GM18520 (cell line): ENCODE measurements around the gene C12orf76.
A peak's percentile ranks its signal among the peaks of the same experiment; 100 is the strongest.
"Not testable (repeated sequence)": the region's sequence is repeated elsewhere in the genome, so short reads cannot be mapped to it uniquely, and the experiment has no call there.

Source experiments
- ATAC-seq: cut with Tn5 transposase; IDR thresholded peaks from one replicate; pipeline ENCODE4 v1.9.1; 2021; ENCODE audit not compliant: unreplicated experiment

C12orf76 gene, protein sequence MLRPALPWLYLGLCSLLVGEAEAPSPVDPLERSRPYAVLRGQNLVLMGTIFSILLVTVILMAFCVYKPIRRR

DNA sequence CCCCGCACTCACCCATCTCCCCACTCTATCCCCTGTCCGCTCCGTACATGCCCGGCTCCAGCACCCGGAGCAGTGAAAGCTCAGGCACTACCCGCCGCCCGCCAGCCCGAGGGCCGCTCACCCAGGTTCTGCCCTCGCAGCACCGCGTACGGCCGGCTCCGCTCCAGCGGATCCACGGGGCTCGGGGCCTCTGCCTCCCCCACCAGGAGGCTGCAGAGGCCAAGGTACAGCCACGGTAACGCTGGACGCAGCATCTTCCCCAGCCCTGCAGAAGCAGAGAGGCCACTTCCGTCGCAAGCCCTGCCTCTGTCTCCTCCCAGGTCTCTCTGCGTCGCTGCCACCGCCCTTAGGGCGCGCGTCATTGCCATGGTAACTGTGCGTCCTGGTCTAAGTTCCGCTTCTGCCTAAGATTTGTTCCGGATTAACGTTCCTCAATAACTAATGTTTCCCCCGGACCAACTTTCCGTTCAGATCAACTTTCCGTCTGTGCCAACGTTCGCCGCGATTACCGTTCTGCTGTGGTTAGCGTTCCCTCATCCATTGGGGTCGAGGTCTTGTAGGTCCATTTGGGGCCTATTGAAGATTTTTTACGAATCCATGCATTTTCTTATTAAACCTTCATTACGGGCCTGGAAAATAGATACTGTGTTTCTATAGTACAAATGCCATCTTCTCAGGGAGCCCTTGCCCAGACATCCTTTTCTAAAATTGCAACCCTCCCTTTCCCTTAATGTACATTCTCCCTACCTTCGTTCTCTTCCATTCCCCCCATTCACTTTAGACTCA lies at the start of gene C12orf76:
C12orf76 (minus strand) TSS at position 281 of the 786 bp plus-strand sequence; CDS start at position 254, 27 bp downstream.
- peak; percentile 99 for ATAC-seq

DNA sequence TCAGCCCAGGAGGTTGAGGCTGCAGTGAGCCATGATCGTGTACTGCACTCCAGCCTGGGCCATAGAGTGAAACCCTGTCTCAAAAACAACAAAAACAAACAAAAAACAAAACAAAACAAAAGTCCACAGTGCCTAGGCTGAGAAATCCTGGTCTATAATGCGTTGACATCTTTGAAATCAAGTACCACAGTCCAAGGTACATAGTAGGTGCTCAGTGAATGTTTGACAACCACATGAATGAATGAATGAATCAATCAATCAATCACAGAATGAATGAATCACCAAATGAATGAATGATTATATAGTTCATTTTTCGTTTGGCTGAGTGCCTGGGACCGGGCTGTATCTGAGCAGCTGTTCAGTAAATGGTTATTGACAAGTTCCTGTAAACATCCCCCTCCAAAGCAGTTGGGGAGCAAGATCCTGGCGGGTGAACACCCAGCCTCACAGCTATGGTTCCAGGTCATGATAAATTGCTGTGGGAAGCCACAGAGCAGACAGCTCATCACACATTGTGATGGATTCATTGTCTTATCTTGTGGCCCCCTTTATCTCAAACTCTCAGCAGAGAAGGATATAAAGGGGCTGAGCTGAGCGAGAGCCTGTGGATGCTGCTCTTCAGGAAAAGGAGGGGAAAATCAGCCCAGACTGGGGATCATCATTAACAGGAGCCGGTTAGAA lies 45.4 kb upstream of the C12orf76 start:
- no peak for ATAC-seq

DNA sequence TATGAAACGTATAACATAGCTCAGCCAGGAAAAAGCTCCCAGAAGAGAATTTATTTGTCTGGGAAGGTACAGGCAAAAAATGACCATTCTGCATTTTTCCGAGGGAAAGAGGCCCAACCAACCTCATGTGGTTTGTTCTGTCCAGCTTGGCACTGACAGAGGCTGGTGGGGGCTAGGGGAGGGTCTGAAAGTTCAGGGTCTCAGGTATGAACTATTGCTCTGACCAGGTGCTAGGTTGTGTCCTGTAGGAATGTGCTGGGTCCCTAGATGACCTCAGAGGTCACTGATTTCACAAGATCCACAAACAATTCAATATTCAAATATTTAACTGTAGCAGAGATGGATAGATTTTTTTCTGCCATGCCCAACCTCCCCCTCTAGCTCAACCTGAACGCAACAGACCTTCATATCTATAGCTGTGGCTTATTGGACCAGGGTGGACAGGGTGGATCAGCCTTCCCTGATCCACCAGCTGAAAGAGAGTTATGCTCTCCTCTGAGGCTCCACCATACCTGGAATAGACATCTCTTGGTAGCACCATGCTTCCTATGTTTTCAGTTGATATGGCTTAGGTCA lies 42.9 kb upstream of the C12orf76 start:
- no peak for ATAC-seq

DNA sequence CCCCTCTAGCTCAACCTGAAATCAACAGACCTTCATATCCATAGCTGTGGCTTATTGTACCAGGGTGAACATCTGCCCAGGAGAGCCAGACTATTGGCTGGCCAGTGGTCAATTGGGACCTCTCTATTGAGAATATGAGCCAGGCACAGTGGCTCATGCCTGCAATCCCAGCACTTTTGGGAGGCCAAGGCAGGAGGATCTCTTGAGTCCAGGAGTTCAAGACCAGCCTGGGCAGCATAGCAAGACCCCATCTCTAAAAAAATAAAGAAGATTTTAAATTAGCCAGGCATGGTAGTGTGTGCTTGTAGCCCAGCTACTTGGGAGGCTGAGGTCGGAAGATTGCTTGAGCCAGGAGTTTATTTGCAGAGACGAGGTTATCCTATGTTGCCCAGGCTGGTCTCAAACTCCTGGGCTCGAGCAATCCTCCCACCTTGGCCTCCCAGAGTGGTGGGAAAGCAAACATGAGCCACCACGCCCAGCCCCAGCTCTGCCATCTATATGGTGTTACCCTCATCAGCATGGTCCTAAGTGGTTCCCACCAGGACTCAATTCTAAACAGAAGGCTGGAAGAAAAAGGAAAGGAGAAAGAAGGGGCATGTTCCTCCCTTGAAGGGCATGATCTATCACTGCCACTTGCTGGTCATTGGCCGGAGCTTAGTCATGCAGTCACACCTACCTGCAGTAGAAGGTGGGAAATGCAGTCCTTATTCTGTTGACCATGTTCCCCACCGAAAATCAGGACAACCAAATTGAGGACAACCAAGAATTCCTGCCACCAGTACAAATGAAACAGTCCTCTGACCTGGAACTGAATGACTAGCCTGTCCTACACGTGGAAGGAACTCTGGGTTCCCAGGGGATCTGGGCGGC lies 42.2 kb upstream of the C12orf76 start:
- no peak for ATAC-seq

DNA sequence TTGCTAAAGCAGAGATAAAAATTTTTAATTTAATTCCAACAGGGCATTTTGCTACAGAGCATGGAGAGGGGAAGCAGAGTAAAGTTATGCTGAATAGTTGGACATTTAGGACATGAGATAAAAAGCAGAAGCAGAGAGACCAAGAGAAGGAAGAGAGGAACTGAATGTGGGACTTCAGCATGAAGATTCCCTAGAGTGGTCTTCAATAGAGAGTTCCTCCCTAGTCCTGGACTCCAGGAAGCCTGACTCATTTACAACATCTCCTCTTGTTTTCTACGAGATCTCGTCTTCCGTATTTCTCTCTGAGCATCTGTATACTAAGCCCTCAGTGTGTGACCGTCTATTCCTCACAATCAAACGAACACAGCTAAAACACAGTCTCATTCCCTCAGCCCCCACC lies 40.6 kb upstream of the C12orf76 start:
- no peak for ATAC-seq

DNA sequence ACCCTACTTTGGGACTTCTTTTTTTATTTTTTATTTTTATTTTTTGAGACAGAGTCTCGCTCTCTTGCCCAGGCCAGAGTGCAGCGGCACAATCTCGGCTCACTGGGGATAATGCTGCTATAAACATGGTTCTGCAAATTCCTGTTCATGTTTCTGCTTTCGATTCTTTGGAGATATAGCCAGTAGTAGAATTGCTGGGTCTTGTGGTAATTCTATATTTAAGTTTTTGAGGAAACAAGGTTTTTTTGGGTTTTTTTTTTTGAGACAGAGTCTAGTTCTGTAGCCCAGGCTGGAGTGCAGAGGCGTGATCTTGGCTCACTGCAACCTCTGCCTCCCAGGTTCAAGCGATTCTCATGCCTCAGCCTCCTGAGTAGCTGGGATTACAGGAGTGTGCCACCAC lies 39.9 kb upstream of the C12orf76 start:
- not testable (repeated sequence) for ATAC-seq

DNA sequence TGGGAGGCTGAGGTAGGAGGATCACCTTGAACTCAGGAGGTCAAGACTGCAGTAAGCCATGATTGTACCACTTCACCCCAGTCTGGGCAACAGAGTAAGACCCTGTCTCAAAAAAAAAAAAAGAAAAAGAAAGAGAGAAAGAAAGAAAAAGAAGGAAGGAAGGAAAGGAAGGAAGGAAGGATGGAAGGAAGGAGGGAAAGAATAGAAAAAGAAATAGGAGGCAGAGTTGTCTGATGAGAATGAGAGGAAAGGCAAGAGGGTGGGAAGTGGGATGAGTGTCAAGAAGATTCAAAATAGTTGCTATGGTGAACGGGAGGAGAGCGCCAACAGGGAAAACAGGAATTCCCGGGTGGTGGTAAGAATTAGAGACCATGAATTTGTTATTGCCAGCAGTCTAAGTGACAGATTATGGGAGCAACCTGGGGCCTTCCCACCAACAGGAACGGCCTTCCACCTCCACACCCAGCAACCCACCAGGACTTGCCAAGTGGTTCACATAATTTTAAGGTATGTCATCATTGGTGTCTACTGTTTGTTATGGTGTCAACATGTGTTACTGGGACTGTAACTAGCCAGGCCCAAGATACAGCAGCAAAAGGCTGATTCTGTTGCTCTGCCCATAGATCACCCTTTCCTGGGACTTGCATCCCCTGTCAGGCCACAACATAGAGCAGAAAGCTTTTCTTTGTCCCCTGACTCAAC lies 36.1 kb upstream of the C12orf76 start:
- no peak for ATAC-seq

DNA sequence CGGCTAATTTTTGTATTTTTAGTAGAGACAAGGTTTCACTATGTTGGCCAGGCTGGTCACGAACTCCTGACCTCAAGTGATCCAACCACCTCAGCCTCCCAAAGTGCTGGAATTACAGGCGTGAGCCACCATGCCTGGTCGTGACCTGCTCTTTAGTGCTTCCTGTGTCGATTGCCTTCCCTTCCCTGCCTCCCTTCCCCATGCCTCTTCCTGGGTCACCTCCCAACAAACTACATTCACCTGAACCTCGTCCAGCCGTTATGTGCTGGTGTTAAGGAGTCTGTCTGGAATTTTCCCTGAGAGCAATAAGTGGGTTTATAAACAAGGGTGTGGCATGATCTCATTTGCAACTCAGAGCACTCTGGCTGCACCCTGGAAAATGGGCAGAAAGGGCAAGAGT lies 32.1 kb upstream of the C12orf76 start:
- ATAC-seq, result no peak

DNA sequence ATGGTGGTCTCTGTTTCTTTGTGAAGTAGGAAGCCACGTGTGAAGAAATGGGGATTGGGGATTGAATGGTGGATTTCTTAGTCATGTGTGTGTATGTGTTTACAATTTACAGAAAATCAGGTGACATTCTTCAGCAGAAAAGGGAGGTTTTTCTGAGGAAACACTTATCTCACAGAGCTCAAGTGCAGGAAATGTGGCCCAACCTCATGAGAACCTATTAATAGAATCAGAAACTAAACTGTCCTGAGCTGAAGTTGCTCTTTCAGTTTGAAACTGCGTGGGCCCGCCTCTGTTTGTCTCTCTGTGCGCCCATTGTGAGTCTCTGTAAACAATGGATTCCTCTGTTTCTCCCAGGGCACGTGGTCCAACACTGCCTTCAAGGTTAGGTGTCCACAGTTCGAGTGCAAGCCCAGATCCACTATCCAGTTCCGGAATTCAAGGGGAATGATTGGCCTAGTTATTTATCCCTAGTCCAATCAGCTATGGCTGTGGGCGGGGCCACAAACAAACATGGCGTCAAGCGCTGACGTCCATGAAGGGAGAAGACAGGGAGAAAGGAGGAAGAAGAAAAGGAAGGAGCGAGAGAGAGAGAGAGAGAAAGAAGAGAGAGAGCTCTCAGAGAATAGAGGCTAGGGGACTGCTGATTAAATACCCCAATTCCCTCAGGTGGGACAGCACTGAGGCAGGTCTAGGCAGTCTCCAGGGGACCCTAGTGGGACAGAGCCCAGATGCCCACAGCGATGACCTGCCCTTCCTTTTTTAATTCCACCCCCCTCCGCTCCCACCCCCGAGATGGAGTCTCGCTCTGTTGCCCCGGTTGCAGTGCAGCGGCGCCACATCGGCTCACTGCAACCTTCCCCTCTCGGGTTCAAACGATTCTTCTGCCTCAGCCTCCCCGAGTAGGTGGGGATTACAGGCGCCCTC lies 31.4 kb upstream of the C12orf76 start:
- peak; percentile 73 for ATAC-seq

DNA sequence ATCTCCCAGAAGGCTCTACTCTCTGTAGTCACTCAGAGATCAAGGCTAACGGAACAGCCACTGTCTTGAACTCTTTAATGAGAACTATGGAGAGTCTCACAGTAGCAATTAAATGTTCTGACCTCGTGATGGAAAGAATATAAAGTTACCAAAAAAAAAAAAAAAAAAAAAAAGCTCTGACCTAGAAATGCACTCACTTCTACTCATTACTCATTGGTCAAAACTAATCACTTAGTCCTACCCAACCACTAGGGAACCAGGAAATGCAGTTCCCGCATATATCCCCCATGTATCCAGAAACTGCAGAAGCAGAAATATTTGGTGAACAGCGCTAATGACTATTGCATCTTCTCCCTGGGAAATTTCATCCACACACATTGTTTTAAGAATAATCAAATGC lies 29.5 kb upstream of the C12orf76 start:
- no peak for ATAC-seq

DNA sequence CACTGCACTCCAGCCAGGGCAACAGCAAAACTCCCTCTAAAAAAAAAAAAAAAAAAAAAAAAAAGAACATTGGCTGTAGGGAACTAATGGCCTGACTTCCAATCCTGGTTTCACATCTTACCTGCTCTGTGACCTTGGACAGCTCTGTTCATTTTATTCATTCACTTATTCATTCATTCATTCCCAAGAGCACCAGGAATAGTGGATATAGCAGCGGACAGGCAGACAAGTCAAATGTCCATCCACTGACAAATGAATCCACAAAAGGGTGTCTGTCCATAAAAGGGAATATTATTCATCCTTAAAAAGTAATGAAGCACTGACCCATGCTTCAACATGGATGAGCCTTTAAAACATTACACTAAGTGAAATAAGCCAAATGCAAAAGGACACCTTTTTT lies 27.6 kb upstream of the C12orf76 start:
- ATAC-seq, result no peak

DNA sequence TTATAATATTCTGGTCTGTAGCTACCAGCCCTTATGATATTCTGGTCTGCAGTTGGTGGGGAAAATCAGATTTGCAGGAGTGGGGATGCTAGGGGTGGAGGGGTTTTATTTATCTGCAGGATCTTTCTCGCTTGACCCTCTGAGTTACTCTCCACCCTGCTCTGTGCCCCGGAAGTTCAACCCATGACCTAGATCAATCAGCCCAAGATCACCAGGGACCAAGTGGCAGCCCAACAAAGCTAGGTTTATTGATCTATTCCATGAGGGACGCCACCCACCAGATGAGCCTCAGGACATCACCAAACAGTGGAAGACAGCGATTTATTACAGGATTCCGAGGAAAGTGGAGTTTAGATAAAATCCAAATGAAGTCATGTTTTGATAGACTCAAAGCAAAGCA lies 25.8 kb upstream of the C12orf76 start:
- no peak for ATAC-seq

DNA sequence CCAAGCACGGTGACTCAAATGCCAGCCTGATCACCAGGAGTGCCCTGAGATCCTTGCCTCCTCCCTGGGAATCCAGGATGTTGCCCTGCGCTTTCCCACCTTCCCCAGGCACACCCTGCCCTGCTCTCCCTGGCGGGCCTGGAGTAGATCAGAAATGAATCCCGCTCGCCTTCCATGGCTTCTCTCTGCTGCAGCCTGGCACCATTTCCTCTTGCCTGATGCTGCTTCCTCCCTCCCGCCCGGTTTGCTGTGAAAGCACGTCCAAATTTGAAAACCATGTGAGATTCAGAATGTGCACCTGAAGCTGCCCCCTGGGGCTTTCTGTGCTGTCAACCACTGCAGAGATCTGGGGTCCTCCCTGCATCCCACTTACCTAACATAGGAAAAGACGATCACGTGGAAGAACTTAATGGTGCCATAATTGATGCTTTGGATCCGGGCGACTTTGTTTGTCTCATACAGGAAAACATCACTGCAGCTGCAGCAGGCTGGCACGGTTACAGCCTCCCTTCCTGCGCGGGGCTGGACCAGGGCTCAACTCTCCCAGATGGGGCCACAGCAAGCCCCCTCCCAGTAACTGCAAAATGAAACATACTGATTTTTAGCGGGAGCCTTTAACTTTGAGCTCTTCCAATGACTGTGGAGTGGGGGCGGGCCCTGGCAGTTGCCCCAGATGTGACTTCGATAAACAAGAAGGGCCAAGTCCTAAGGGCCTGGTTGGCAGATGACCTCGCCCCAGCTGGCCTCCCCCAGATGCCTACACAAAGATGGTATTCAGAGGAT lies 24.9 kb upstream of the C12orf76 start:
- ATAC-seq, result no peak

DNA sequence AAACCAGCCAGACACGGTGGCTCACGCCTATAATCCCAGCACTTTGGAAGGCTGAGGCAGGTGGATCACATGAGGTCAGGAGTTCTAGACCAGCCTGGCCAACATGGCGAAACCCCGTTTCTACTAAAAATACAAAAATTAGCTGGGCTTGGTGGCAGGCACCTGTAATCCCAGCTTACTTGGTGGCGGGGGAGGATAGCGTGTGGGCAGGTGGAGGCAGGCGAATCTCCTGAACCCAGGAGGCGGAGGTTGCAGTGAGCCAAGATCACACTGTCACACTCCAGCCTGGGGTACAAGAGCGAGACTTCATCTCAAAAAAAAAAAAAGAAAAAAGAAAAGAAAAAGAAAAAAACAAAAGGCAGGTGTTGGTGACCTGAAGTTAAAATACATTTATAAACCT lies 24.3 kb upstream of the C12orf76 start:
- not testable (repeated sequence) for ATAC-seq

DNA sequence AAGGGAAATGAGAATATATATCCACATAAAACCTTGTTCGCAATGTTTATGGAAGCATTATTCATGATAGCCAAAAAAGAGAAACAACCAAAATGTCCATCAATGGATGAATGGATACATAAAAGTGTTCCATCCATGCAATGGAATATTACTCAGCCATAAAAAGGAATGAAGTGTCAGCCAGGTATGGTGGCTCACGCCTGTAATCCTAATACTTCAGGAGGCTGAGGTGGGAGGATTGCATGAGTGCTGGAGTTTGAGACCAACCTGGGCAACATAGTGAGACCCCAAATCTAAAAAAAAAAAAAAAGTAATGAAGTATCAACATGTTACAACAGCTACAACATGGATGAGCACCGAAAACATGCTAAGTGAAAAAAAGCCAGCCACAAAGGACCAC lies 23.6 kb upstream of the C12orf76 start:
- no peak for ATAC-seq

DNA sequence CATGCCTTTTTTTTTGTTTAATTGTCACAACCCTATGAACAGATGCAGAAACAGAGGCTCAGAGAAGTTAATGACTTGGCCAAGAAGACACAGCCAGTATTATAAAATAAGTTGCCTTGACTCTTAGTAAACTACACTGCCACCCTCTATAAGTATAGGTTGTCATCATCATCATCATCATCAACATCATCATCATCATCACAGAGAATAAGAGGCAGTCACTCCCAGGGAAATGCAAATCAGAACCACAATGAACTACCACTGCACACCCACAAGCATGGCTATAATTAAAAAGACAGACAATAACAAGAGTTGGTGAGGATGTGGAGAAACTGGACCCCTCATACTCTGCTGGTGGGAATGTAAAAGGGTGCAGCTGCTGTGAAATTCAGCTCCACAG lies 23.2 kb upstream of the C12orf76 start:
- ATAC-seq, result no peak

DNA sequence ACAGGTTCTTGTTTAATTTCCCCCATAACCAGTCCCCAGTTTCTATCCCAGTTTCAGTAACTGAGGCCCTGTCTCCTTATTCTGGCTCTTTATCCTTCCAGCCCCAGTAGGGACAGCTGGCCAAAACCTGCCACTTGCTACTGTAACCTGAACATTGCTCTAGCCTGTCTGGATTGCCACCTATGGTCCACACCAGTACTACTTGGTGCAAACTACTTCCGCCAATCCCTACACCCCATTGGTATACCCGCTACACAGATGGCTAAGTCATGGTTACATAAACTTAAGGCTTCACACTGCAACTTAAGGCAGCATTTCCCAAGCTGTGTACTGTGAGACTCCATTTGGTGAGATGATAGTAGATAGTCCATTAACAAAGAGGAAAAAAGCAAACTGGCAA lies 20.3 kb upstream of the C12orf76 start:
- no peak for ATAC-seq

DNA sequence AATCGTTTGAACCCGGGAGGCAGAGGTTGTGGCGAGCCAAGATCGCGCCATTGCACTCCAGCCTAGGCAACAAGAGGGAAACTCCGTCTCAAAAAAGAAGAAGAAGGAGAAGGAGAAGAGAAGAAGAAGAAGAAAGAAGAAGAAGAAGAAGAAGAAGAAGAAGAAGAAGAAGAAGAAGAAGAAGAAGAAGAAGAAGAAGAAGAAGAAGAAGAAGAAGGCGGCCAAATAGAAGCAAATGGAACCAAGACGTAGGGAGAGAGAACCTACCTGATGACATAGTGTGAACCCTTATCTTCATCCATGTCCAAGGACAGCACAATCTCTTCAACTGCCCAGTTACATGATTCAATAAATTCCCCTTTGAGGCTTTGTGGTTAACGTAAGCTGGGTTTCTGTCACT lies 19.8 kb upstream of the C12orf76 start:
- not testable (repeated sequence) for ATAC-seq

DNA sequence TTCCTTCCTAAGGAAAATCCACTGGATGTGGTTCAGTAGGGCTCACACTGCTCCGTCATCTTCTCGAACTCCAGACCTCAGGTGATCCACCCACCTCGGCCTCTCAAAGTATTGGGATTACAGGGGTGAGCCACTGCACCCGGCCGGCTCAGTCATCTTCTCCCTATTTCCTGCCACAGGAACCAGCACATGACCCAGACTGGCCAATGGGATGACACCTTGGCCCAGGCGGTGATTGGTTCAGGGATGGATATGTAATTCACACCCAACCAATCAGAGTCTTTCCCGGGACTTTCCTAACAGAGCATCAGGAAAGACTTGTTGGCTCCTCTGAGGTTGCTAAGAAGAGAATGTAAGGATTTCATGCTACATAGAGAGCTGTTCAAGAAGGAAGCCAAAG lies 19.2 kb upstream of the C12orf76 start:
- ATAC-seq, result no peak
